GM12878 (cell line): Measurements from ENCODE around the gene ARHGAP9. TPM values are rescaled to one million over a fixed set of nuclear protein-coding genes. Genes with fewer than 3 reads are reported as not detected.
"Not testable (repeated sequence)": the region's sequence is repeated elsewhere in the genome, so short reads cannot be mapped to it uniquely, and the experiment has no call there.

Experiments used
- ATAC-seq: fragments of 200-7000 bp; cut with Tn5 transposase; 3 replicates; pipeline ENCODE4 v1.9.1; 2020; ENCODE audit warnings: mild to moderate bottlenecking, moderate library complexity
- BruUV-seq: library from RNA; stranded (reverse); fragments of 400-500 nt; replicated peaks from 2 replicates; lab custom pipeline; 2021; lab: Mats Ljungman, UMichigan
- CTCF ChIA-PET: fragments of 300-600 bp; sonication (Branson Sonifier 250); formaldehyde crosslinking; extraction: SDS; loops from one replicate; lab custom pipeline; 2021; ENCODE audit warnings: inconsistent platforms; lab: Yijun Ruan, JAX
- POLR2A ChIA-PET: fragments of 350-600 bp; formaldehyde crosslinking; extraction: SDS; loops from one replicate; lab custom pipeline; 2021; ENCODE audit warnings: inconsistent platforms; lab: Charles Lee
- RAD21 ChIA-PET: fragments of 300-600 bp; sonication (Branson Sonifier 250); formaldehyde crosslinking; loops from one replicate; lab custom pipeline; 2023; ENCODE audit warnings: antibody characterized with exemption; ENCODE audit not compliant: unreplicated experiment; lab: Charles Lee
- SMC1A ChIA-PET: fragments of 300-600 bp; sonication (Branson Sonifier 250); formaldehyde crosslinking; loops from one replicate; lab custom pipeline; 2023; ENCODE audit not compliant: unreplicated experiment, uncharacterized antibody; lab: Charles Lee
- DNase-seq: peaks from one replicate; pipeline ENCODE4 v3.0.0-alpha.2; 2011; ENCODE audit warnings: low read depth, low spot score
- FAIRE-seq: peaks from 3 replicates; lab custom pipeline; 2011; peaks lifted over from hg19 to GRCh38; lab: Jason Lieb, UNC
- H2AFZ ChIP-seq: 2 replicates; pipeline ENCODE4 v1.6.0; 2011; ENCODE audit warnings: low read depth, low read length, control low read depth; ENCODE audit not compliant: control insufficient read depth
- H3K27ac ChIP-seq: 2 replicates; pipeline ENCODE4 v1.5.1; 2011; ENCODE audit warnings: control low read depth; ENCODE audit not compliant: control insufficient read depth, insufficient read depth
- H3K27me3 ChIP-seq, 2 experiments: replicated peaks in 1 of 2; 2 replicates each; pipeline versions ENCODE4 v1.6.0 to v1.6.1; 2011; ENCODE audit warnings: low read length in 1 of 2; ENCODE audit not compliant: control insufficient read depth in 2 of 2, insufficient read depth in 2 of 2
- H3K36me3 ChIP-seq, 2 experiments: 2 replicates each; pipeline ENCODE4 v1.5.1; 2011; ENCODE audit warnings: low read length in 1 of 2; ENCODE audit not compliant: control insufficient read depth in 2 of 2, insufficient read depth in 2 of 2
- H3K4me1 ChIP-seq: 2 replicates; pipeline ENCODE4 v1.6.1; 2011; ENCODE audit warnings: mild to moderate bottlenecking, low read length, moderate library complexity, mixed read lengths; ENCODE audit not compliant: control insufficient read depth, insufficient read depth
- H3K4me2 ChIP-seq: 2 replicates; pipeline ENCODE4 v1.6.0; 2011; ENCODE audit warnings: control low read depth; ENCODE audit not compliant: control insufficient read depth, insufficient read depth
- H3K4me3 ChIP-seq: fragments of 200-600 bp; sonication (generic); 2 replicates; pipeline ENCODE4 v1.5.1; 2016
- H3K79me2 ChIP-seq: 2 replicates; pipeline ENCODE4 v1.6.0; 2011; ENCODE audit warnings: low read length; ENCODE audit not compliant: control insufficient read depth, insufficient read depth
- H3K9ac ChIP-seq: 2 replicates; pipeline ENCODE4 v1.8.0; 2011; ENCODE audit warnings: low read length, control low read depth, mixed read lengths; ENCODE audit not compliant: control insufficient read depth, insufficient read depth
- H3K9me3 ChIP-seq: replicated peaks from 3 replicates; pipeline ENCODE4 v1.5.1; 2011; ENCODE audit warnings: mild to moderate bottlenecking, low read length; ENCODE audit not compliant: control insufficient read depth, insufficient read depth
- H4K20me1 ChIP-seq: 2 replicates; pipeline ENCODE4 v1.6.0; 2011; ENCODE audit not compliant: control insufficient read depth, insufficient read depth
- BACH1 ChIP-seq: fragments of 450-650 bp; IDR thresholded peaks from 2 replicates; pipeline ENCODE4 v1.6.1; 2017; ENCODE audit warnings: mild to moderate bottlenecking, borderline replicate concordance
- E4F1 ChIP-seq: fragments of 450-650 bp; IDR thresholded peaks from 2 replicates; pipeline ENCODE4 v1.6.1; 2018; ENCODE audit warnings: borderline replicate concordance, mild to moderate bottlenecking; ENCODE audit not compliant: partially characterized antibody
- ZBTB4 ChIP-seq: fragments of 450-650 bp; formaldehyde crosslinking; IDR thresholded peaks from 2 replicates; pipeline ENCODE4 v1.4.0; 2022; ENCODE audit warnings: mild to moderate bottlenecking, moderate library complexity
- ZZZ3 ChIP-seq: IDR thresholded peaks from 2 replicates; pipeline ENCODE4 v1.6.1; 2011; ENCODE audit warnings: low read depth; ENCODE audit not compliant: control insufficient read depth, insufficient read length
- WGBS: methylation state at CpG from one replicate; pipeline ENCODE4 v1.1.6; 2016; ENCODE audit warnings: low lambda C conversion rate; ENCODE audit not compliant: insufficient replicate concordance, insufficient coverage; ENCODE audit errors: missing lambda C conversion rate; 5-methylcytosine and 5-hydroxymethylcytosine counted together
- in situ Hi-C: fragments of 300-500 bp; cut with MboI; formaldehyde crosslinking; loops from 9 replicates; pipeline ENCODE4 v1.14.3; 2018; ENCODE audit warnings: mixed read lengths
- intact Hi-C: fragments of 100-400 bp; cut with micrococcal nuclease; formaldehyde crosslinking; loops from one replicate; pipeline ENCODE4 v1.14.2; 2022; ENCODE audit not compliant: unreplicated experiment
- polyA plus RNA-seq, 11 experiments: library from polyadenylated mRNA; depleted of rRNA in 4 of 11; unstranded in 6 of 11; stranded (reverse) in 5 of 11; fragments of >200 nt; fragmentation: Nextera tagmentation in 4 of 11; fragmentation: Illumina TruSeq in 1 of 11; extraction: Ambion mirVana in 4 of 11; extraction: Trizol in 1 of 11; gene quantifications; 1 replicate in 1 of 11; 2 replicates in 10 of 11; pipeline versions ENCODE4 v1.2.1 to v1.2.3, GENCODE V29; 2011 to 2016; ENCODE audit warnings: inconsistent platforms in 2 of 11, missing spikeins in 2 of 11, low read depth in 1 of 11
- total RNA-seq, 4 experiments: library from RNA; depleted of rRNA in 3 of 4; stranded (reverse); fragments of >200 nt in 3 of 4; fragmentation: Illumina TruSeq in 1 of 4; extraction: Trizol in 1 of 4; gene quantifications; 2 replicates each; pipeline versions ENCODE4 v1.2.1 to v1.2.3, GENCODE V29; 2013 to 2021

ARHGAP9 gene
- total and polyA plus RNA-seq, 10 of the 15 experiments (the other 5 are each of a cell fraction or from before 2014, with no cell fraction given): 19.5 to 102 (median 76.8) TPM

GRCh38 chr12:57441846-57442427 is 37.7 kb downstream of the ARHGAP9 start (continued):
- TF ChIP-seq E4F1 (no peak), BACH1 (no peak), ZZZ3 (no peak), ZBTB4 (no peak)
- TF ChIP-seq, all 136 proteins: peak for 0

GRCh38 chr12:57441393-57441792 is 38.3 kb downstream of the ARHGAP9 start:
- intact Hi-C loops, in situ Hi-C loops: not testable (repeated sequence)
- POLR2A ChIA-PET: interaction anchor here (1.0 kb wide), 1 partner anchor 11 kb away, joined by 3 read pairs; no protein-coding TSS in a partner anchor

More at GRCh38 chr12:57441393-57441792, 38.3 kb downstream of the ARHGAP9 start:
- H3K4me2 ChIP-seq, H3K9me3 ChIP-seq, H3K9ac ChIP-seq, RAD21 ChIA-PET, BruUV-seq, H3K4me1 ChIP-seq, H4K20me1 ChIP-seq, H3K36me3 ChIP-seq, DNase-seq, ATAC-seq, H3K4me3 ChIP-seq, FAIRE-seq, H3K79me2 ChIP-seq, H3K27me3 ChIP-seq, H3K27ac ChIP-seq, H2AFZ ChIP-seq: not testable (repeated sequence)
- 0% methylated on average over 1 of the region's 2 CpGs for WGBS
- SMC1A ChIA-PET: interaction anchor here (2.0 kb wide), 1 partner anchor 11 kb away, joined by 7 read pairs; no protein-coding TSS in a partner anchor
- CTCF ChIA-PET: interaction anchor here (6.3 kb wide), 1 partner anchor 13 kb away, joined by 49 read pairs; the partner anchor contains the start of gene INHBE
